PFSK-1 (cell line): ENCODE data around the gene NENF.

Source experiments
- POLR2AphosphoS5 ChIP-seq: IDR thresholded peaks from 2 replicates; pipeline ENCODE4 v1.6.1; 2012; ENCODE audit warnings: low read depth, mild to moderate bottlenecking, control low read depth, low read length, moderate library complexity
- SIN3A ChIP-seq: IDR thresholded peaks from 2 replicates; pipeline ENCODE4 v1.6.1; 2012; ENCODE audit warnings: mild to moderate bottlenecking, low read length, moderate library complexity, borderline replicate concordance; ENCODE audit not compliant: insufficient read depth
- TAF1 ChIP-seq: IDR thresholded peaks from 2 replicates; pipeline ENCODE4 v1.6.1; 2012; ENCODE audit warnings: low read length, control low read depth, borderline replicate concordance; ENCODE audit not compliant: insufficient read depth

DNA sequence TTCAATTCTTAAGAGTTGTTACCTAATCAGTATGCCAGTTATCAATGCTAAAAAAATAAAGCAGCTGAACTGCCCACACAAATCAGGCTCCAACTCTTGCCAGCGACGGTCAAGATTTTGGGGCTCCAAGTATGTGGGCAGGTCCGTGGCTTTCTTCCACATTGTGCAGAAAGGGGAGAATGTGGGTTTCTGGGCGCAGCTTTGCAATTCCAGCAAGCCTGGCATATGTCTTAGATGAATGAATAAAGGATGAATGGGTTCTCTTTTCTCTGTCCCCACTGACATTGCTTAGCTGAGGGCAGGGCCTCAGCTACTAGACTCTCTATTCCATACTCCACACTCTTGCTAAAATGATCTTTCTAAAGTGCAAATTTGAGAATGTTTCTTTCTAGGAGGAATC is 42.4 kb downstream of the NENF start:
- TF ChIP-seq POLR2AphosphoS5 (no peak), TAF1 (no peak), SIN3A (no peak)
